Measurements from ENCODE around the gene DBT.
"Not testable (repeated sequence)": the region's sequence is repeated elsewhere in the genome, so short reads cannot be mapped to it uniquely, and the experiment has no call there.

The DBT gene

GRCh38 chr1:100249537-100250257, at the start of gene DBT:
Gene DBT (minus strand): TSS chr1:100249834. CDS start chr1:100249820, 14 bp downstream.
- peak; percentile 20 for FAIRE-seq

DNA sequence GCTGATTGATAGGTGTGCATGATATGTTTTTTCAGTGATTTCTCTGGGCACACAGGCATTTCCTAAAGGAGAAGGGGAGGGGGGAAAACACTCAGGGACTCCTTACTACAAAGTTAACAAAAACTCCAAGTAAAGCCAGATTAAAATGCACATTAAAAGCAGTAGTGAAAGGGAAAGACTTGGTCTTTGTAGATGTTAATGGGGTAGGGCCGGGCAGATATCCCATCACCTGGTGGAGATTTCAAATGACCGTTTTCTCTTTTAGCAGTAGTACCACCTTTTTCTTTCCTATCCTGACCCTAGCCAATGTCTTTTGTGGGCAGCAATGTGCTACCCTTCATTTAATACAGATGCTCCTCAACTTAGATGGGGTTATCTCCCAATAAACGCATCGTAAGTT, 48.9 kb upstream of the DBT start:
- FAIRE-seq (no peak), DNase-seq (ENCODE audit: insufficient read length, low spot score) (no peak)

More at GRCh38 chr1:100249537-100250257, at the start of gene DBT:
- peak; percentile 93 for DNase-seq (ENCODE audit: insufficient read length, low spot score)

DNA sequence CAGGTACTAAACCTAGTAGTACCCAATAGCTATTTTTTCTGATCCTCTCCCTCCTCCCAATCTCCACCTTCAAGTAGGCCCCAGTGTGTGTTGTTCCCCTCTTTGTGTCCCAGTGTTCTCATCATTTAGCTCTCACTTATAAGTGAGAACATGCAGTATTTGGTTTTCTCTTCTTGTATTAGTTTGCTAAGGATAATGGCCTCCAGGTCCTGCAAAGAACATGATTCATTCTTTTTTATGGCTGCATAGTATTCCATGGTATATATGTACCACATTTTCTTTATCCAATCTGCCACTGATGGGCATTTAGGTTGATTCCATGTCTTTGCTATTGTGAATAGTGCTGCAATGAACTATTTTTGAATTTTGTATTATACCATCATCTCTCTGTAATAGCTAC, 47.4 kb upstream of the DBT start:
- not testable (repeated sequence) for DNase-seq (ENCODE audit: insufficient read length, low spot score); FAIRE-seq

DNA sequence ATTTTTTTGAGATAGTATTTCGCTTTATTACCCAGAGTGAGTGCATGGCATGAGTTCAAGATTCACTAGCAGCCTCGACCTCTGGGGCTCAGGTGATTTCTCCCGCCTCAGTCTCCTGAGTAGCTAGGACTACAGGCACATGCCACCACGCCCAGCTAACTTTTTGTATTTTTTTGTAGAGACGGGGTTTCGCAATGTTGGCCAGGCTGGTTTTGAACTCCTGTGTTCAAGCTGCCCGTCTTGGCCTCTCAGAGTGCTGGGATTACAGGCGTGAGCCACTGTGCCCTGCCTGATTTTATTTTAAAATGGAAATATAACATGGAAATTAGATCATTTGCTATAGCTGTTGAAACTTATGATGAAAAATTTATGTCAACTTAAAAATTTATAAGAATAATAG, 46.5 kb upstream of the DBT start:
- DNase-seq (ENCODE audit: insufficient read length, low spot score): no peak
- FAIRE-seq: no peak

DNA sequence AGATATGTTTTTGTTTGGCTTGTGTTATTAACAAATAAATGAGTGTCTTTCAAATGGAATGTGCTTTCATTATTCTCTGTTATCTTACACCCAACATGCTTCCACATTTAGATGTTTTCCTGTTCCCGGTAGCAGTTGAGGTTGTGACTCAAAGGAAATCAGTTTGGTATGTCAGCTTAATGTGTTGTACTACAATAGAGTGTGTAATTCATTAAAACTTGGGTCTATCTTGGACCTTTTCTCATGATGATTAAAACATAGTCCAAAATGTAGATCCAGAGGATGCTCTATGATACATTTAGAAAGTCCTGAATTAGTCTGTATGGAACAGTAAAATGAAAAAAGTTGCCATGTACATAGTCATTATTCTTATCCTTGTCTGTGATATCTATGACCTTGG, 43.1 kb upstream of the DBT start:
- no peak for DNase-seq (ENCODE audit: insufficient read length, low spot score)

GRCh38 chr1:100290291-100290690, 40.7 kb upstream of the DBT start:
- DNase-seq (ENCODE audit: insufficient read length, low spot score) (no peak), FAIRE-seq (no peak)

More for the DNA sequence above, 43.1 kb upstream of the DBT start:
- FAIRE-seq: no peak

- no peak for DNase-seq (ENCODE audit: insufficient read length, low spot score)
- no peak for FAIRE-seq
Observed at GRCh38 chr1:100287162-100287561, 37.5 kb upstream of the DBT start.

DNA sequence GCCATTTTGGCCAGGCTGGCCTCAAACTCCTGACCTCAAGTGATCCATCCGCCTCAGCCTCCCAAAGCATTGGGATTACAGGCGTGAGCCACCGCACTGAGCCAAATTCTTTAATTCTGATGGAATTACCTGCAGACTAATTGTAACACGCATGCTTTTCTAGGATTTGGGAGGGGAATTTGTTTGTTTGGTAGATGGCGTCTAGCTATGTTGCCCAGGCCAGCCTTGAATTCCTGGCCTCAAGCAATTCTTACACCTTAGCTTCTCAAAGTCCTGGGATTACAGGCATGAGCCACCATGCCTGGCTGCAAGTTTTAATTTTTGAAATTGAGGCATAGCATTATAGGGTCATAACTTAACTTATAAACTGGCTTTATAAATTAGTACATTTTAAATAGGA, 35.0 kb upstream of the DBT start:
- no peak for DNase-seq (ENCODE audit: insufficient read length, low spot score)
- FAIRE-seq: no peak

DNA sequence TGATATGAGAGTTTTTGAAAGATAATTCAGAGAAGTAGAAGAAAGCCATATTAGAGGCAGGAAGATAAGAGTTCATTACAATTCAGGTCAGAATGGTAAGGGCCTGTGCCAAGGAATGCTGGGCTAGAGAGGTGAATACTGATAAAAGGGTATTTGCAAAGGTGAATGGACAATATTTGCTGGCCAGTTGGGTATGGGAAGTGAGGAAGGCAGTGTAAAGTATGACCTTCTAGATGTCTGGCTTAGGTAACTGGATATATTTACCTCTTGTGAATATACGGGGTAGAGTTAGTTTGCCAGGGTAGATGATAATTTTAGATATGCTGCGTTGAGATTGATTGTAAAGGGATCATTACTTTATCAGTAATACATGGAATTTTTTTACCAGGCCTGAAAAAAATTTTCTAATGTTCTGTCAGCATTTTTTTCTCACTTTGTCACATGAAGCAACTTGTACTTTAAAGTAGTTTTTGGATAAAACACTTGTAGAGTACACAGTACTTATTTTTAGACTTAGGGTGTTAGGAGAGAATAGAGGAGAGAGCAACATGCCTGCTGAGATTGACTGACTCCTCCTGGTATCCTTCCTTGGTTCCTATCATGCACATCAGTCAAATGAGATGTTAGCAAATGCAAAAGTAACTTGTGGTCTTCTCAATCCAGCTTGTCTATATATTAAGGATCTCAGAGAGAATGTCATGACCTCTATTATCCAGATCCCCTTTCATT, 30.5 kb upstream of the DBT start:
- no peak for FAIRE-seq

DNA sequence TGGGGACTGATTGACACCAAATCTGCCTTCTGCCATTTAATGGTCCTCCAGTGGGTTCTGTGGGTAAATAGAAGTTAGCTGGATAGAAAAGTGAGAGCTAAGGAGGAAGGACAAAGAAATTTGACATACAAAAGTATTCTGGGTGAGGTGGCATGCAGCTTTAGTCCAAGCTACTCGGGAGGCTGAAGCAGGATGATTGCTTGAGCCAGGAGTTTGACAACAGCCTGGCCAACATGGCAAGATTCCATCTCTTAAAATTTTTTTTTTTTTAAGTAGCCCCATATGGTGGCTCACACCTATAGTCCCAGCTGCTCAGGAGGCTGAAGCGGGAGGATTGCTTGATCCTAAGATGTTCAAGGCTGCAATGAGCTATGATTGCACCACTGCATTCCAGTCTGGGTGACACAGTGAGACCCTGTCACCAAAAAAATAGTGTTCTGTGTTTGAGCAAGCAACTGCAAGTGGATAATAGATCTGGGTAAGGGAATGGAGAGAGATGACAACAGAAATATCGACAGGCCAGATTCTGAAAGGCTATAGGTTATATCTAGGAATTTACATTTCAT, 29.8 kb upstream of the DBT start:
- FAIRE-seq (no peak), DNase-seq (ENCODE audit: insufficient read length, low spot score) (no peak)

More for the DNA sequence above, 30.5 kb upstream of the DBT start:
- DNase-seq (ENCODE audit: insufficient read length, low spot score): no peak

- DNase-seq (ENCODE audit: insufficient read length, low spot score) (no peak), FAIRE-seq (no peak)
Observed at GRCh38 chr1:100277866-100278265, 28.2 kb upstream of the DBT start.

GRCh38 chr1:100268202-100268601, 18.6 kb upstream of the DBT start:
- FAIRE-seq: no peak
- no peak for DNase-seq (ENCODE audit: insufficient read length, low spot score)

- FAIRE-seq: no peak
- DNase-seq (ENCODE audit: insufficient read length, low spot score): no peak
Observed at GRCh38 chr1:100267284-100267683, 17.6 kb upstream of the DBT start.

DNA sequence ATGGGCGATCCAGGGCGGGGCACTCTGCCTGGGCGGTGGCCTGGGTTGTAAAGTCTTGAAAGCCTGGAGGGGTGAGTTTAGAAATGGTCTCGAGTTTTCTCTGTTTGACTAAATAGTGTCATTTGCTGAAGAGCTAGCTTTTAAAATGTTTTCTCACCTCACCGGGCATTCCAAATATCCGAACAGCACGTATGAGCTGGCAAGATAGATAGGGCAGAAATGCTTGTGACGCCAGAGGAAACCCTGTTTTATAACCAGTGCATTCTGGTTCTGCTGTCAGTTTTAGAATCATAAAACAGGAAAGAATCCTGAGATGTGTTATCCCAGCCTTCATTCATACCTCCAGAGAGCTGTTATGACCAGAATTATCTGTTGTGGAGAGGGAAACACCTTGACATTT, 17.1 kb upstream of the DBT start:
- DNase-seq (ENCODE audit: insufficient read length, low spot score) (no peak), FAIRE-seq (no peak)

DNA sequence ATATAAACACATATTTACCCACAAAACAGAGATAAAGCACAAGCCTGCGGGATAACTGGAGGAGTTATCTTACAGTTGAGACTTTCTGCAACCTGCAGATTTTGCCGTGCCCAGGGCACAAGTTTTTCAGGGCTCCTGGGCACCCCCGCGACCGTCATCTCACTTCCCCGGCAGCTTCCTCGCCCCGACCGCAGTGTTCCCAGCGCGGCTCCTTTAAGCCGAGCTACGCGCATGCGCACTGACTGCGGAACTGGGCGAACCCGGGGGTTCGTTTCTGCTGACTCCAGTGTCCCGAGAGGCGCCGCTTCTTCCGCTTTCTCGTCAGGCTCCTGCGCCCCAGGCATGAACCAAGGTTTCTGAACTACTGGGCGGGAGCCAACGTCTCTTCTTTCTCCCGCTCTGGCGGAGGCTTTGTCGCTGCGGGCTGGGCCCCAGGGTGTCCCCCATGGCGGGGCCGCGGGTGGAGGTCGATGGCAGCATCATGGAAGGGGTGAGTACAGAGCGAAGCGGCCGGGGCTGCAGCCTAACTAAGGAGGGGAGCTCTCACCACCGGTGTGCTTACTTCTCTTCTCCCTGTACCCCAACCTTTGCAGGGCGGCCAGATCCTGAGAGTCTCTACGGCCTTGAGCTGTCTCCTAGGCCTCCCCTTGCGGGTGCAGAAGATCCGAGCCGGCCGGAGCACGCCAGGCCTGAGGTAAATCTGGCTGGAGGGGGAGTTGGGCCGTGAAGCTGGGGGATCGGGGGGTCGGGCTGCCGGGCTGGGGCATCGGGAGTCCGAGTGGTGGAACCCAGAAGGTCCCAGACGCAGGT, 16.5 kb upstream of the DBT start, which contains the start of gene RTCA:
TSS of gene RTCA (plus strand) at position 286 of the 810 bp plus-strand sequence. CDS start at position 446, 160 bp downstream.
- FAIRE-seq (no peak), DNase-seq (ENCODE audit: insufficient read length, low spot score) (peak; percentile 91)

- DNase-seq (ENCODE audit: insufficient read length, low spot score) (no peak), FAIRE-seq (no peak)
Observed at GRCh38 chr1:100265562-100265930, 15.9 kb upstream of the DBT start.

DNA sequence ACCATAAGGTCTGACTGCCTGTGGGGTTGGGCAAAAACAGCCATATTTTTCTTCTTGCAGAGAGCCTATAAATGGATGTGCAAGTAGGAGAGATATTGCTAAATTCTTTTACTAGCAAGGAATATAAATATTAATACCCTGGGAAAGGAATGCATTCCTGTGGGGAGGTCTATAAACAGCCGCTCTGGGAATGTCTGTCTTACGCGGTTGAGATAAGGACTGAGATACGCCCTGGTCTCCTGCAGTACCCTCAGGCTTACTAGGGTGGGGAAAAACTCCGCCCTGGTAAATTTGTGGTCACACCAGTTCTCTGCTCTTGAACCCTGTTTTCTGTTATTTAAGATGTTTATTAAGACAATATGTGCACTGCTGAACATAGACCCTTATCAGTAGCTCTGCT, 14.4 kb upstream of the DBT start:
- not testable (repeated sequence) for FAIRE-seq; DNase-seq (ENCODE audit: insufficient read length, low spot score)

DNA sequence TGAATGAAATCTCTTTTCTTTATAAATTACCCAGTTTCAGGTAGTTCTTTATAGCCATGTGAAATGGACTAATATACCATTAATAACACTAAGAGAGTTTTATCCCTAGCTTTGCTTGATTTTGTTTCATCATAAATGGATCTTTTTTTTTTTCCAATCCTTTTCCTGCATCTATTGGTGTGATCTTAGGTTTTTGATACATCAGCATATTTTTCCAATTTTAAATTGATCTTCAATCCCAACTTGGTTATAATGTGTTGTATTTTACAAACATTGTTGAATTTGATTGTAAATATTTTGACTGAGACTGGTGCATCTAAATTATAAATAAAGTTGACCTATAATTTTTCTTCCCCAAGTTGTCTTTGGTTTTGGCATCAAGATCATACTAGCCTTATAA, 12.1 kb upstream of the DBT start:
- no peak for FAIRE-seq
- DNase-seq (ENCODE audit: insufficient read length, low spot score): no peak

DNA sequence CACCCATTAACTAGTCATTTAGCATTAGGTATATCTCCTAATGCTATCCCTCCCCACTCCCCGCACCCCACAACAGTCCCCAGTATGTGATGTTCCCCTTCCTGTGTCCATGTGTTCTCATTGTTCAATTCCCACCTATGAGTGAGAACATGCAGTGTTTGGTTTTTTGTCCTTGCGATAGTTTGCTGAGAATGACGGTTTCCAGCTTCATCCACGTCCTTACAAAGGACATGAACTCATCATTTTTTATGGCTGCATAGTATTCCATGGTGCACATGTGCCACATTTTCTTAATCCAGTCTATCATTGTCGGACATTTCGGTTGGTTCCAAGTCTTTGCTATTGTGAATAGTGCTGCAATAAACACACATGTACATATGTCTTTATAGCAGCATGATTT, 8.8 kb upstream of the DBT start:
- not testable (repeated sequence) for FAIRE-seq; DNase-seq (ENCODE audit: insufficient read length, low spot score)

DNA sequence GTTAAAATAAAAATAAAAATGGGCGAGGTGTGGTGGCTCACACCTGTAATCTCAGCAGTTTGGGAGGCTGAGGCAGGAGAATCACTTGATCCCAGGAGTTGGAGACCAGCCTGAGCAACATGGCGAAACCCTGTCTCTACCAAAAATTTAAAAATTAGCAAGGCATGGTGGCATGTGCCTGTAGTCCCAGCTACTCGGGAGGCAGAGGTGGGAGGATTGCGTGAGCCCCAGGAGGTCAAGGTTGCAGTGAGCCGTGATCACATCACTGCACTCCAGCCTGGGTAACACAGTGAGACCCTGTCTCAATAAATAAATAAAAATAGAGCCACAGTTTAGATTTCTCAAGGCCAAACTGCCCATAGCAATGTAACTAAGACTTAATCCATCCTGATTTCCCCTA, 6.6 kb upstream of the DBT start:
- FAIRE-seq; DNase-seq (ENCODE audit: insufficient read length, low spot score): not testable (repeated sequence)

GRCh38 chr1:100253552-100253951, 3.9 kb upstream of the DBT start:
- DNase-seq (ENCODE audit: insufficient read length, low spot score) (no peak), FAIRE-seq (no peak)
